Measurements from ENCODE around the gene APBA1. TPM values are rescaled to one million over a fixed set of nuclear protein-coding genes. Genes with fewer than 3 reads are reported as not detected.

The APBA1 gene
- total and polyA plus RNA-seq, 10 donors: 0.41 to 28.2 (median 13.8) TPM

- TF ChIP-seq POLR2AphosphoS5 (IDR thresholded peaks at IDR 0.05): no peak
- no peak for TF ChIP-seq CTCF (IDR thresholded peaks at IDR 0.05 in 8 of 11, conservative IDR thresholded peaks at IDR 0.05 in 3 of 11)
- no peak for TF ChIP-seq POLR2A (IDR thresholded peaks at IDR 0.05)
- no peak overlapping the region for H3K27ac ChIP-seq
- DNase-seq: peak; percentile 28
- H3K36me3 ChIP-seq: peaks cover 0 to 8% (median 3%) of the 10 kb centered on the region in 6 donors
- no peaks in the 10 kb centered on the region for H3K27me3 ChIP-seq (replicated peaks in 1 of 7)
- intact Hi-C loops (cut with DNase I; ENCODE audit: low total_unique reads): no loop called here
- WGBS, 5 donors: 57 to 77% (median 74%) methylated on average over 3 of the region's 3 CpGs
- no peak overlapping the region for H3K4me3 ChIP-seq
- peaks cover 0 to 12% (median 7%) of the 10 kb centered on the region in 8 donors for H3K9me3 ChIP-seq
- H3K4me1 ChIP-seq: peaks cover 0 to 7% (median 0%) of the 10 kb centered on the region in 6 donors
These were observed 158.9 kb downstream of the APBA1 start for GRCh38 chr9:69513141-69513820.

- intact Hi-C loops (cut with DNase I; ENCODE audit: low total_unique reads): no loop called here
These were observed 168.1 kb downstream of the APBA1 start for GRCh38 chr9:69504058-69504457.

GRCh38 chr9:69502671-69503301 lies 169.4 kb downstream of the APBA1 start:
- DNase-seq: no peak
- Histone ChIP-seq H3K27ac (no peak overlapping the region), H3K4me3 (no peak overlapping the region), H3K27me3 (replicated peaks in 1 of 7) (no peaks in the 10 kb centered on the region), H3K9me3 (no peaks in the 10 kb centered on the region), H3K4me1 (no peaks in the 10 kb centered on the region), H3K36me3 (no peaks in the 10 kb centered on the region)
- no peak for TF ChIP-seq POLR2A (IDR thresholded peaks at IDR 0.05)
- intact Hi-C loops (cut with DNase I; ENCODE audit: low total_unique reads): no loop called here
- WGBS, 5 donors: 74 to 87% (median 80%) methylated on average over 4 of the region's 4 CpGs

More at GRCh38 chr9:69504058-69504457, 168.1 kb downstream of the APBA1 start:
- no peak for TF ChIP-seq POLR2AphosphoS5 (IDR thresholded peaks at IDR 0.05)
- no peak for TF ChIP-seq CTCF (IDR thresholded peaks at IDR 0.05 in 8 of 11, conservative IDR thresholded peaks at IDR 0.05 in 3 of 11)
- TF ChIP-seq POLR2A (IDR thresholded peaks at IDR 0.05): no peak
- no peak for DNase-seq
- Histone ChIP-seq H3K36me3 (no peaks in the 10 kb centered on the region), H3K27ac (no peak overlapping the region), H3K4me3 (no peak overlapping the region), H3K27me3 (replicated peaks in 1 of 7) (no peaks in the 10 kb centered on the region), H3K4me1 (no peaks in the 10 kb centered on the region), H3K9me3 (no peaks in the 10 kb centered on the region)
- WGBS, 5 donors: 70 to 85% (median 76%) methylated on average over 1 of the region's 1 CpG

- WGBS, 5 donors: 75 to 87% (median 84%) methylated on average over 6 of the region's 6 CpGs
- no peaks in the 10 kb centered on the region for H3K4me1 ChIP-seq
- intact Hi-C loops (cut with DNase I; ENCODE audit: low total_unique reads): no loop called here
These were observed 171.3 kb downstream of the APBA1 start for GRCh38 chr9:69500896-69501295.

More at GRCh38 chr9:69500896-69501295, 171.3 kb downstream of the APBA1 start:
- no peak for TF ChIP-seq POLR2AphosphoS5 (IDR thresholded peaks at IDR 0.05)
- TF ChIP-seq POLR2A (IDR thresholded peaks at IDR 0.05): no peak
- TF ChIP-seq CTCF (IDR thresholded peaks at IDR 0.05 in 8 of 11, conservative IDR thresholded peaks at IDR 0.05 in 3 of 11): no peak
- no peaks in the 10 kb centered on the region for H3K36me3 ChIP-seq
- no peaks in the 10 kb centered on the region for H3K27me3 ChIP-seq (replicated peaks in 1 of 7)
- no peaks in the 10 kb centered on the region for H3K9me3 ChIP-seq
- no peak overlapping the region for H3K4me3 ChIP-seq
- no peak for DNase-seq
- H3K27ac ChIP-seq: no peak overlapping the region

All from spleen (tissue), 11 donors.